Parathyroid adenoma (tissue), 2 donors: ENCODE data around the gene SIGLEC7.

ENCODE experiments used
- H2AFZ ChIP-seq: fragments of 300-600 bp; sonication (generic); one replicate; pipeline ENCODE4 v1.7.0; 2017; ENCODE audit warnings: antibody characterized with exemption, mild to moderate bottlenecking
- H3K27ac ChIP-seq: fragments of 300-600 bp; sonication (generic); one replicate; pipeline ENCODE4 v1.7.0; 2017
- H3K27me3 ChIP-seq: fragments of 300-600 bp; sonication (generic); one replicate; pipeline ENCODE4 v1.7.0; 2017; ENCODE audit warnings: low read length; ENCODE audit not compliant: control insufficient read depth, insufficient read depth
- H3K36me3 ChIP-seq: fragments of 300-600 bp; sonication (generic); one replicate; pipeline ENCODE4 v1.7.0; 2017; ENCODE audit warnings: low read length; ENCODE audit not compliant: control insufficient read depth, insufficient read depth
- H3K4me1 ChIP-seq: fragments of 300-600 bp; sonication (generic); one replicate; pipeline ENCODE4 v1.7.0; 2017; ENCODE audit warnings: control low read depth
- H3K4me2 ChIP-seq: fragments of 300-600 bp; sonication (generic); one replicate; pipeline ENCODE4 v1.7.0; 2017; ENCODE audit warnings: low read length
- H3K4me3 ChIP-seq: fragments of 300-600 bp; sonication (generic); one replicate; pipeline ENCODE4 v1.7.0; 2017; ENCODE audit warnings: low read depth, low read length
- H3K79me2 ChIP-seq: fragments of 300-600 bp; sonication (generic); one replicate; pipeline ENCODE4 v1.7.0; 2017; ENCODE audit warnings: control low read depth
- H3K9ac ChIP-seq: fragments of 300-600 bp; sonication (generic); one replicate; pipeline ENCODE4 v1.7.0; 2017; ENCODE audit warnings: mild to moderate bottlenecking
- H3K9me3 ChIP-seq: fragments of 300-600 bp; sonication (generic); one replicate; pipeline ENCODE4 v1.7.0; 2017; ENCODE audit warnings: low read length; ENCODE audit not compliant: control insufficient read depth
- CTCF ChIP-seq: fragments of 300-600 bp; sonication (generic); IDR thresholded peaks from one replicate; pipeline ENCODE4 v1.7.0; 2017; ENCODE audit warnings: antibody characterized with exemption, mild to moderate bottlenecking
- donor health status: primary hyperparathyroidism.

Gene SIGLEC7

DNA sequence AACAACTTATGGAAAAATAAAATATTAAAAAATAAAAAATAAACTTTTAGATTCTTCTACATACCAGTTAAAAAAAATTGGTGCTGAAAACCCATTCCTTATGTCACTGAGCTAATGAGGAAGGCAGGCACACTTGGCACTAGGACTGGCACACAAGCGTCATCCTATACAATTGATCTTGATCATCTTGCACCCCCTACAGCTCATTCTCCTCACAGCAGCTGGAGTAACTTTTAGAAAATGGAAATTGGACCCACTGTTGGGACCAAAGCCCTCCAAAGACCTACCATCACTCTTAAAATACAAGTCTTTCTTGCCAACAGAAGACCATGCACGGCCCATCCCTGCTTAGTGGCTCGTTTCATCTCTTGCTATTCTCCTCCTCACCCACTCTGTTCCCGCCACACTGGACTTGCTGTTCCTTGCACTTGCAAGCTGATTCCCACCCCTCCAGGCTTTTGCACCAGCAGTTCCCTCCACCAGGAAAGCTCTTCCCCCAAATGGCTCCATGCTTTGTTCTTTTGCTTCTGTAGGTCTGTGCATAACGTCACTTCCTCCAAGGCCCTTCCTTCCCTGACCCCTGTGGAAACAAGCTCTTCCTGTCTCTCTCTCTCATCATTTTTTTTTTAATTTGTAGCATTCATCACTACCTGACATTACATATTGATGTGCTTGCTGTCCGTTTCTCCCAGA, 45.5 kb upstream of the SIGLEC7 start:
- no peaks in the 10 kb centered on the region for H3K9me3 ChIP-seq
- no peaks in the 10 kb centered on the region for H3K79me2 ChIP-seq
- H3K4me1 ChIP-seq = peaks cover 7% of the 10 kb centered on the region
- H2AFZ ChIP-seq = no peak overlapping the region
- H3K36me3 ChIP-seq = no peaks in the 10 kb centered on the region
- no peak for TF ChIP-seq CTCF
- H3K4me3 ChIP-seq = no peak overlapping the region
- no peak overlapping the region for H3K9ac ChIP-seq
- no peak overlapping the region for H3K27ac ChIP-seq
- no peaks in the 10 kb centered on the region for H3K27me3 ChIP-seq
- no peak overlapping the region for H3K4me2 ChIP-seq

GRCh38 chr19:51097166-51097738, 44.8 kb upstream of the SIGLEC7 start:
- peak; percentile 66 for TF ChIP-seq CTCF
- Histone ChIP-seq H3K9me3 (no peaks in the 10 kb centered on the region), H3K4me1 (peaks cover 7% of the 10 kb centered on the region), H3K27ac (no peak overlapping the region), H3K4me3 (no peak overlapping the region), H3K4me2 (no peak overlapping the region), H3K79me2 (no peaks in the 10 kb centered on the region), H3K36me3 (no peaks in the 10 kb centered on the region), H3K27me3 (no peaks in the 10 kb centered on the region), H2AFZ (no peak overlapping the region), H3K9ac (no peak overlapping the region)

DNA sequence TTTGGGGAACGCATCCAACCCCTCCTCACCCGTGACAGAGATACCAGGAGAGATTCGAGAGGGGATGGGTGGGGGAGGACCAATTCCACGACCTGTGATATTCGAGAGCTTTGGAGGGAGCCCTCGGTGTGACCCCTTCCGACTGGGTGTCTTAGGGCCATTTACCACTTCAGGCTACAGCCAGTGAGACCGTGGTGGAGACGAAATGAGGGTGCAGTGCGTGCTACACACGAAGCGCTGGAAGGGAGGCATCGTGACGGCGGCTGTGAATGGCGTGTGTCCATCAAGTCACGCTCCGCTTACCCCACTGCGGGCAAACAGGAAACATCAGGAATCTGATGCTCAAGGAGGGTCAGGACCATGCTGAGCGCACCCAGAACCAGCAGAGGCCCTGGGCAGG, 44.3 kb upstream of the SIGLEC7 start:
- H3K9me3 ChIP-seq = no peaks in the 10 kb centered on the region
- TF ChIP-seq CTCF = no peak
- H3K36me3 ChIP-seq = no peaks in the 10 kb centered on the region
- no peaks in the 10 kb centered on the region for H3K27me3 ChIP-seq
- H3K27ac ChIP-seq = no peak overlapping the region
- H3K4me2 ChIP-seq = no peak overlapping the region
- no peak overlapping the region for H3K4me3 ChIP-seq
- no peak overlapping the region for H3K9ac ChIP-seq
- no peak overlapping the region for H2AFZ ChIP-seq
- no peaks in the 10 kb centered on the region for H3K79me2 ChIP-seq
- peaks cover 7% of the 10 kb centered on the region for H3K4me1 ChIP-seq

GRCh38 chr19:51098365-51099046, 43.6 kb upstream of the SIGLEC7 start:
- Histone ChIP-seq H3K27me3 (no peaks in the 10 kb centered on the region), H3K79me2 (peaks cover under 1% of the 10 kb centered on the region), H3K4me2 (no peak overlapping the region), H3K9me3 (no peaks in the 10 kb centered on the region), H3K9ac (no peak overlapping the region), H2AFZ (no peak overlapping the region), H3K4me1 (peaks cover 7% of the 10 kb centered on the region), H3K27ac (no peak overlapping the region), H3K36me3 (no peaks in the 10 kb centered on the region), H3K4me3 (no peak overlapping the region)
- TF ChIP-seq CTCF = no peak
